PC-9 (cell line): ENCODE results near the gene GSTO2.

ENCODE experiments used
- CTCF ChIP-seq: fragments of 200-600 bp; sonication (generic); conservative IDR thresholded peaks from 2 replicates; pipeline ENCODE4 v1.6.1; 2017; ENCODE audit warnings: mixed run types, antibody characterized with exemption, mild to moderate bottlenecking, moderate library complexity
- EZH2 ChIP-seq: fragments of 200-600 bp; sonication (generic); IDR thresholded peaks from 2 replicates; pipeline ENCODE4 v1.8.0; 2017; ENCODE audit warnings: antibody characterized with exemption, low read depth

- TF ChIP-seq CTCF (peak; percentile 67), EZH2 (no peak)
Observed at GRCh38 chr10:104350127-104350635, 81.2 kb downstream of the GSTO2 start.
